Ectodermal cell (in vitro differentiated cells): ENCODE results near the gene PIP5K1C.
"Not testable (repeated sequence)": the region's sequence is repeated elsewhere in the genome, so short reads cannot be mapped to it uniquely, and the experiment has no call there.

ENCODE experiments used
- H3K27ac ChIP-seq: 2 replicates; pipeline ENCODE4 v1.7.0; 2013; ENCODE audit warnings: mild to moderate bottlenecking, low read depth, low read length; ENCODE audit not compliant: insufficient read depth, poor library complexity, severe bottlenecking
- H3K27me3 ChIP-seq: 2 replicates; pipeline ENCODE4 v1.7.0; 2013; ENCODE audit warnings: mild to moderate bottlenecking, low read length; ENCODE audit not compliant: insufficient read depth, control insufficient read depth, poor library complexity, severe bottlenecking
- H3K36me3 ChIP-seq: one replicate; pipeline ENCODE4 v1.7.0; 2013; ENCODE audit warnings: low read length; ENCODE audit not compliant: control insufficient read depth, insufficient read depth
- H3K4me1 ChIP-seq: one replicate; pipeline ENCODE4 v1.7.0; 2013; ENCODE audit warnings: low read length; ENCODE audit not compliant: control insufficient read depth, insufficient read depth
- H3K4me3 ChIP-seq: 2 replicates; pipeline ENCODE4 v1.7.0; 2013; ENCODE audit warnings: low read depth, low read length, control low read depth; ENCODE audit not compliant: insufficient read depth
- H3K9me3 ChIP-seq: 2 replicates; pipeline ENCODE4 v1.7.0; 2013; ENCODE audit warnings: mild to moderate bottlenecking, low read length, moderate library complexity; ENCODE audit not compliant: control insufficient read depth
- WGBS, 2 experiments: methylation state at CpG; one replicate each; pipeline ENCODE4 v1.1.7; 2013; ENCODE audit warnings: missing lambda C conversion rate in 2 of 2; 5-methylcytosine and 5-hydroxymethylcytosine counted together

The PIP5K1C gene

GRCh38 chr19:3667766-3668165 lies 32.5 kb downstream of the PIP5K1C start:
- Histone ChIP-seq H3K27ac (no peak overlapping the region), H3K4me3 (no peak overlapping the region), H3K27me3 (no peaks in the 10 kb centered on the region), H3K4me1 (peaks cover 46% of the 10 kb centered on the region), H3K9me3 (no peaks in the 10 kb centered on the region), H3K36me3 (peaks cover 5% of the 10 kb centered on the region)
- 94 to 95% methylated on average over 17 of the region's 17 CpGs for WGBS, 2 experiments

GRCh38 chr19:3667037-3667638 lies 33.1 kb downstream of the PIP5K1C start:
- 94 to 95% methylated on average over 18 of the region's 18 CpGs for WGBS, 2 experiments
- Histone ChIP-seq H3K27ac (no peak overlapping the region), H3K27me3 (no peaks in the 10 kb centered on the region)

GRCh38 chr19:3666545-3666856 lies 33.8 kb downstream of the PIP5K1C start:
- H3K4me1 ChIP-seq = peaks cover 35% of the 10 kb centered on the region
- not testable (repeated sequence) for H3K27me3 ChIP-seq, H3K4me3 ChIP-seq, H3K36me3 ChIP-seq, H3K9me3 ChIP-seq, H3K27ac ChIP-seq
- 94% methylated on average over 14 of the region's 14 CpGs for WGBS, 2 experiments

More at GRCh38 chr19:3667037-3667638, 33.1 kb downstream of the PIP5K1C start:
- Histone ChIP-seq H3K4me1 (peaks cover 41% of the 10 kb centered on the region), H3K9me3 (no peaks in the 10 kb centered on the region), H3K36me3 (peaks cover 5% of the 10 kb centered on the region), H3K4me3 (no peak overlapping the region)

GRCh38 chr19:3665681-3666544 lies 34.4 kb downstream of the PIP5K1C start:
- no peak overlapping the region for H3K27ac ChIP-seq
- WGBS, 2 experiments = 58 to 61% methylated on average over 40 of the region's 40 CpGs
- H3K36me3 ChIP-seq = peaks cover 9% of the 10 kb centered on the region
- no peaks in the 10 kb centered on the region for H3K9me3 ChIP-seq
- no peaks in the 10 kb centered on the region for H3K27me3 ChIP-seq
- H3K4me3 ChIP-seq = no peak overlapping the region
- peaks cover 29% of the 10 kb centered on the region for H3K4me1 ChIP-seq

GRCh38 chr19:3664879-3665642 lies 35.2 kb downstream of the PIP5K1C start:
- Histone ChIP-seq H3K4me1 (peaks cover 21% of the 10 kb centered on the region), H3K36me3 (peaks cover 9% of the 10 kb centered on the region), H3K4me3 (no peak overlapping the region), H3K9me3 (no peaks in the 10 kb centered on the region), H3K27me3 (no peaks in the 10 kb centered on the region), H3K27ac (no peak overlapping the region)
- 93 to 94% methylated on average over 19 of the region's 19 CpGs for WGBS, 2 experiments

GRCh38 chr19:3663838-3664237 lies 36.4 kb downstream of the PIP5K1C start:
- Histone ChIP-seq H3K4me3 (no peak overlapping the region), H3K9me3 (no peaks in the 10 kb centered on the region), H3K4me1 (peaks cover 8% of the 10 kb centered on the region), H3K36me3 (peaks cover 9% of the 10 kb centered on the region), H3K27me3 (no peaks in the 10 kb centered on the region), H3K27ac (no peak overlapping the region)
- 96% methylated on average over 18 of the region's 18 CpGs for WGBS, 2 experiments

GRCh38 chr19:3661284-3662238 lies 38.7 kb downstream of the PIP5K1C start:
- no peaks in the 10 kb centered on the region for H3K4me1 ChIP-seq
- peaks cover 22% of the 10 kb centered on the region for H3K36me3 ChIP-seq
- no peaks in the 10 kb centered on the region for H3K9me3 ChIP-seq
- WGBS, 2 experiments = 95 to 96% methylated on average over 34 of the region's 34 CpGs
- no peak overlapping the region for H3K4me3 ChIP-seq
- no peak overlapping the region for H3K27ac ChIP-seq
- H3K27me3 ChIP-seq = no peaks in the 10 kb centered on the region

- 91 to 92% methylated on average over 23 of the region's 23 CpGs for WGBS, 2 experiments
- H3K27me3 ChIP-seq = no peaks in the 10 kb centered on the region
- no peaks in the 10 kb centered on the region for H3K9me3 ChIP-seq
- H3K36me3 ChIP-seq = peaks cover 22% of the 10 kb centered on the region
- H3K4me3 ChIP-seq = no peak overlapping the region
- H3K27ac ChIP-seq = no peak overlapping the region
- H3K4me1 ChIP-seq = no peaks in the 10 kb centered on the region
Measured at GRCh38 chr19:3660493-3661219, 39.6 kb downstream of the PIP5K1C start.

- Histone ChIP-seq H3K4me1 (no peaks in the 10 kb centered on the region), H3K27ac (no peak overlapping the region), H3K27me3 (no peaks in the 10 kb centered on the region), H3K4me3 (no peak overlapping the region), H3K36me3 (peaks cover 22% of the 10 kb centered on the region), H3K9me3 (no peaks in the 10 kb centered on the region)
- WGBS, 2 experiments = 91% methylated on average over 22 of the region's 22 CpGs
Measured at GRCh38 chr19:3659746-3660112, 40.5 kb downstream of the PIP5K1C start.
